Measurements from ENCODE around the gene KRR1.
"Not testable (repeated sequence)": the region's sequence is repeated elsewhere in the genome, so short reads cannot be mapped to it uniquely, and the experiment has no call there.

The KRR1 gene

DNA sequence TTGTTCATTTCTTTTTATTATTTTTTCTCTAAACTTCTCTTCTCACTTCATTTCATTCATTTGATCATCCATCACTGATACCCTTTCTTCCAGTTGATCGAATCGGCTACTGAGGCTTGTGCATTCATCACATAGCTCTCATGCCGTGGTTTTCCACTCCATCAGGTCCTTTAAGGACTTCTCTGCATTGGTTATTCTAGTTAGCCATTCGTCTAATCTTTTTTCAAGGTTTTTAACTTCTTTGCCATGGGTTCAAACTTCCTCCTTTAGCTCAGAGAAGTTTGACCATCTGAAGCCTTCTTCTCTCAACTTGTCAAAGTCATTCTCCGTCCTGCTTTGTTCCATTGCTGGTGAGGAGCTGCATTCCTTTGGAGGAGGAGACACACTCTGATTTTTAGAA, 10.7 kb upstream of the KRR1 start:
- DNase-seq, result not testable (repeated sequence)

DNA sequence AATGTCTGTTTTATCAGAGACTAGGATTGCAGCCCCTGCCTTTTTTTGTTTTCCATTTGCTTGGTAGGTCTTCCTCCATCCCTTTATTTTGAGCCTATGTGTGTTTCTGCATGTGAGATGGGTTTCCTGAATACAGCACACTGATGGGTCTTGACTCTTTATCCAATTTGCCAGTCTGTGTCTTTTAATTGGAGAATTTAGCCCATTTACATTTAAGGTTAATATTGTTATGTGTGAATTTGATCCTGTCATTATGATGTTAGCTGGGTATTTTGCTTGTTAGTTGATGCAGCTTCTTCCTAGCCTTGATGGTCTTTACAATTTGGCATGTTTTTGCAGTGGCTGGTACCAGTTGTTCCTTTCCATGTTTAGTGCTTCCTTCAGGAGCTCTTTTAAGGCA, 9.8 kb upstream of the KRR1 start:
- not testable (repeated sequence) for DNase-seq

DNA sequence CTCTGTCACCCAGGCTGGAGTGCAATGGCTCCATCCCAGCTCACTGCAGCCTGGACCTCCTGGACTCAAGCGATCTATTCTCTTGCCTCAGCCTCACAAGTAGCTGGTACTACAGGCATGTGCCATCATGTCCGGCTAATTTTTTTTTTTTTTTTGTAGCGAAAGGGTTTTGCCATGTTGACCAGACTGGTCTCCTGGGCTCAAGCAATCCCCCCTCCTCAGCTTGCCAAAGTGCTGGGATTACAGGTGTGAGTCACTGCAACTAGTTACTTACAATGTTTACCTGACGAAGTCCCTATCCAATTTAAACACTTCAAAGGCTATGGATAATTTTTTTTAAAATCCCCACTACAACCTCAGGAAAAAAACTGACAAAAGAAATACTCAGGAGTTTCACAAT, 1.8 kb downstream of the KRR1 start:
- DNase-seq, result no peak

GRCh38 chr12:75508159-75508558, 3.2 kb downstream of the KRR1 start:
- DNase-seq, result no peak

DNA sequence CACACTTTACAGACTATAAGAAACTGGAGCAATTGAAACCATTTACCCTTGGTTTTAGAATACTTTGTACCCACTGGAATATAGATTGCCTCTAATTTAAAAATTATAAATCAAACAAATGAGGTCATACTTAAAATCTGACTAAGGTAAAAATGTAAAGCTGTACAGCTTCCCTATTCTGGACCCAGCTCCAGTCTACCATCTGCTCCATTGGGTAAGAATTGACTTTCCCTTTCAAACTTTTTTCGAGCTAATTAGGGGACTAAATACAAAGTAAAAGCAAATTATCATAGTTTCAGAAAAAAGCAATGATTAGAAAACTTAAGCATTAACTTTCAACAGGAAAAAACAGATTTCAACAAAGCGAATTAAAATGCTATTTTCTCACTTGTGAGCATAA, 4.3 kb downstream of the KRR1 start:
- DNase-seq, result no peak

- DNase-seq, result peak; percentile 36
Observed at GRCh38 chr12:75505706-75506312, 5.6 kb downstream of the KRR1 start.

GRCh38 chr12:75503866-75504265, 7.5 kb downstream of the KRR1 start:
- DNase-seq, result no peak

GRCh38 chr12:75503459-75503858, 8.0 kb downstream of the KRR1 start:
- no peak for DNase-seq

DNA sequence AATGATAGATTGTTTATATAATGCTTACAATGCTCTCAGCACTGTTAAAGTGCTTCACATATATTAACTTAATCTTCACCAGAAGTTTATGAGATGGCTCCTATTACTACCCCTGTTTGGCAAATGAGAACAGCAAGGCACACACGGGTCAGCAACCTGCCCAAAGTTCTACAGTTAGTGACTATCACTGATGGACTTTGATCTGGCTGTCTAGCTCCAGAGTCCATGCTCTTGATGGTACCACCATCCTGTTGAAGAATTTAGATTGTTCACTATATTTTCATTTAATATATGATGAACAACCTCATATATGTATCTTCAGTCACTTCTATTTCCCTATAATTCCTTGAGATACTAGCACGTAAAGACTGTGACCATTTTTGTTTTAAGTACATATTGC, 20.2 kb downstream of the KRR1 start:
- DNase-seq, result no peak

DNA sequence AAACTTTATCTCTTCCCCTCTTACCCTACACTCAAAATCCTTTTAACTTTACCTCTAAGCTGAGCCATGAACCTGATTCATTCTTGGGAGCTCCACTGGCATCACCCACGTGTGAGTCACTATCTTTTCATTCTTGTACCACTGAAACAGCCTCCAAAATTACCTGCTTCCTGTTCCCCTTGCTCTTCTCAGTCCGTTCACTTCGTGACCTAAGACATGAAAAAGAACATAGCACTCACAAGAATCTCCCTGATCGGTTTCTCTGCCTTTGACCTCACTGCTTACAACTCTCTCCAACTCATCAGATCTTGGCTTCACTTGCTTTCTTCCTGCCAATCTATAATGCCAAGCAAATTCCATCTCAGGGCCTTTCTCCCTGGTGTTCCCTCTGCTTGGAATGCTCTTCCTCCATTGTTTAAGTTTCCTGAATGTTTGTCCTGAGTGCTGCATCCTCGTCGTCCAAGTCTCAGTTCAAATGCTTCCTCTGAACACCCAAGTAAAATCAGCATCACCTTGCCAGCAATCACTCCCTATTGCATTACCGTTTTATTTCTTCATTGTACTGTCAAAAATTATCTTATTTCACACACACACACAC, 21.7 kb downstream of the KRR1 start:
- no peak for DNase-seq

GRCh38 chr12:75489187-75489586, 22.2 kb downstream of the KRR1 start:
- no peak for DNase-seq

GRCh38 chr12:75488553-75488952, 22.9 kb downstream of the KRR1 start:
- peak; percentile 46 for DNase-seq

DNA sequence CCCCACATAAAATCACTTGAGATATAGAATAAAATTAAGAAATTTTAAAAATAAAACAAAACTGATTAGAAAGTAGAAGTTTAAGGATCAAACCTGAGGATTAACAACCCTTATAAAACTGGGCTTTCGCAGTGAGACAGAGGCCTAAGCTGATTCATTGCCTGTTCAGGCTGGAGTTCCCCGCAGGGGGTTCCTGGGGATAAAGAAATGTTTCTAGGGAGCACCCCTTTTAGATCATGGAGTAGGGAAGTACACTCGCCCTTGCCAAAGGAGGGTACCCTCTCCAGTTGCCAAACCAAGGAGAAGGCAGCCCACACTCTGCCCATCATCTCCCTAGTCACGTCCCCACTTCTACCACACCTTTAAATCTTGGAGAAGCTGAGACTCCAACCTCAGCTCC, 24.1 kb downstream of the KRR1 start:
- no peak for DNase-seq

DNA sequence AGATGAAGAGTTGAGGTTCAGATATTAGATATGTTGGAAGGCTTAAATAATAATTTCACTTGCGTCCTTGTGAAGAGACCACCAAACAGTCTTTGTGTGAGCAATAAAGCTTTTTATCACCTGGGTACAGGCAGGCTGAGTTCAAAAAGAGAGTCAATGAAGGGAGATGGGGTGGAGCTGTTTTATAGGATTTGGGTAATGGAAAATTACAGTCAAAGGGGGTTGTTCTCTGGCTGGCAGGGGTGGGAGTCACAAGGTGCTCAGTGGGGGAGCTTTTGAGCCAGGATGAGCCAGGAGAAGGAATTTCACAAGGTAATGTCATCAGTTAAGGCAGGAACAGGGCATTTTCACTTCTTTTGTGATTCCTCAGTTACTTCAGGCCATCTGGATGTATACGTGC, 27.0 kb downstream of the KRR1 start:
- not testable (repeated sequence) for DNase-seq

- DNase-seq, result no peak
Observed at GRCh38 chr12:75483431-75483830, 28.0 kb downstream of the KRR1 start.

- DNase-seq, result no peak
Observed at GRCh38 chr12:75482646-75483045, 28.8 kb downstream of the KRR1 start.

- no peak for DNase-seq
Observed at GRCh38 chr12:75481774-75482173, 29.6 kb downstream of the KRR1 start.

DNA sequence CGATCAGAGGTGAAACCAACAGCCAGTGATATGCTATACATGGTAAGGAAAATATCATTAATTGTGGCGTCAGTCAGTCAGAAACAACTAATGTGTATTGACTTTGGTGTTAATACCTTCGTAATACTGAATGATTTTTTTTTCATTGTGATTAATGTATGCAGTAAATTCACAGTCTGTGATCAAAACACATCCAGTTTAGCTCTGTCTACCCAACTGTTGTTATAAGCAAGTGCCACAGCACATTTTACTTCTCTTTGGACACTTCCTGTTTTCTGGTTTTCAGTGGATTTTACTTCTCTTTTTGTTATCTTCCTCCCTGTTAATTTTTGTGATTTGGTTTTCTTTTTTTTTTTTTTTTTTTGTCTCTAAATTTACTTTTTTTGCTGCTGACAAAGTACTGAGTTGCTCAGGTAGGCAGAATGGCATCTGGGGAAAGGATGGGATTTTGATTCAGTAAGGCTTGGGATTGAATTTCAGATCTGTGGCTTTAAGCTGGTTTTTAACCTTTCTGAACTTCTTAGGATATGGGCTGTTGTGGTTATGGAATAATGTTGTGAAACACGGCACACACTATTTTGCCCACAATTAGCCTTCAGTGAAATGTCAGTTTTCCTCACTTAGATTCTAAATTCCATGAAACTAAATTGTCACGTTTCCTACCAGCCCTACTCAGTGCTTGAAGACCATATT, 30.2 kb downstream of the KRR1 start:
- DNase-seq, result peak; percentile 15

DNA sequence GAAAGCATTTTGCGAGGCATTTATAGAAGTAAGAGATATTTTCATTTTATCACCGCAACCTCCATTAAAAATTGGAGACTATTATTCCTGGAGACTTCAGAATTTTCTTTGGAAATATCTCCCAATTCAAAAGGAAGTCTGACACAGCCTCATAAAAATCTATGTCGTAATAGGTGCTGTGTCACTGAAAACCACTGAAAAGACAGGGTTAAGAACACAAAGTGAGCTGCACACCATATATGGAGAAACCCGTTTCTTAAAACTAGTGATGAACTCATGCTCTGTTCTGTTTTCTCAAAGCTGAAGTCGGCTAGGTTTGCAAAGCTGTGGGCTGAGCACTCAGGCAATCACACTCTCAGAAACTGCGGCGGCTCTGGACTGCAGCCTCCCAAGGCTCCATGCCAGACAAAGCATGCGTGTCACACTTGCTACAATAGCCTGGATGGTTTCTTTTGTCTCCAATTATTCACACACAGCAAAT, 30.9 kb downstream of the KRR1 start, which contains the start of gene GLIPR1:
GLIPR1 (plus strand) TSS at position 287 of the 481 bp plus-strand sequence; CDS start at position 413, 126 bp downstream.
- peak; percentile 42 for DNase-seq

GRCh38 chr12:75479963-75480461, 31.4 kb downstream of the KRR1 start:
- no peak for DNase-seq

DNA sequence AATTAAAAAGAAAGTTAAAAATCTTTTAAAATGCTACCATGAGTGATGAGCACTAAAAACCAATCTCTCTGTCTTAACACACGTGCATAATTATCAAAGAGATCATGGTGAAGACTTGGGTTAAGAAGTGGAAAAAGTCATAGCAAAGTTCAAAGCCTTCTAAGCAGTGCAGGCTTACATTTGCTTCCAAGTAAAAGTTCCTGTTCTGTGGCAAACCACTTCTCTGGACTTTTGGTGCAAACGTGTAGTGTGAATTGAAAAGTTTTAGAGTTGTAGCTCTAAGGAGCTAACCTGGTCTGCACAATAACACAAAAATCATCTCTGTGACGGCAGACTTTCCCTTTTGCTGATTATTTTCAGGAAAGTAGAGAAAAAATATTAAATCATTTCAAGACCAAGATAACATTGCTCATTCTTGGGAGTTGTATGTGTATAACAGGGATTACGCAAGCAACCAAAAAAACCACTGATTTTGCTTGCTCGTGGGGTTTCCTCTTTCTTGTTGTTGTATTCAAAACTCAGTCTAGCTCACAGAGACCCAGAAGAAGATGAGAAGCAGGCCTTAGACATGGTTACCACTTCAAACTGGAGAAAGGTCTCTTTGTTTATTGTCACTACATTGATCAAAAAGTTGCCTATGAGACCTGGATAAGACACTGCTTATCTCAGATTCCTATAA, 33.2 kb downstream of the KRR1 start:
- DNase-seq, result peak; percentile 12

DNA sequence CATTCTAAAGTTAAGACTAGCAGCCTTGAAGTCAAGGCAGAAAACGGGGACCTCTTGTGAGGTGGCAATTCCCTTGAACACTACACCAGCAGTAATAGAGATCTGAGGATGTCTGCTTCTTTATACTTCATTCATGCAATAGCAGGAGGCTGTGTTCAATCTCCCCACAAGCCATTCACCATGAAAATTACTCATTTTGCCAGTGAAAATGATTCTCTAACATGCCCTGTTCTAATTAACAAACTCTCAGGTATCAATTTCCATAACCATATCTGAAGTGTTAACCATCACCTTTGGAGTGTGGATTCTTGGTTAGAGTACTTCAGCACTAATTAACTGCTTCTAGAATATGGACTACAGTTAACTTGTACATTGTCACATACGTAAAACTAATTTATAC, 34.3 kb downstream of the KRR1 start:
- no peak for DNase-seq

- DNase-seq, result no peak
Observed at GRCh38 chr12:75476071-75476470, 35.3 kb downstream of the KRR1 start.

Measured in hematopoietic multipotent progenitor cell treated with erythropoietin and hydrocortisone succinate and interleukin-3 and kit ligand, for 8 days (in vitro differentiated cells).